ENCODE results near the gene CNTNAP2.
"Not testable (repeated sequence)": the region's sequence is repeated elsewhere in the genome, so short reads cannot be mapped to it uniquely, and the experiment has no call there.

CNTNAP2 gene

GRCh38 chr7:148265896-148266295 lies 2149.3 kb downstream of the CNTNAP2 start:
- DNase-seq (ENCODE audit: low read depth) = no peak

- no peak for DNase-seq (ENCODE audit: low read depth)
Measured at GRCh38 chr7:148266795-148267194, 2150.2 kb downstream of the CNTNAP2 start.

GRCh38 chr7:148270576-148270975 lies 2154.0 kb downstream of the CNTNAP2 start:
- no peak for DNase-seq (ENCODE audit: low read depth)

GRCh38 chr7:148274118-148274517 lies 2157.5 kb downstream of the CNTNAP2 start:
- DNase-seq (ENCODE audit: low read depth) = no peak

- no peak for DNase-seq (ENCODE audit: low read depth)
Measured at GRCh38 chr7:148275359-148275890, 2158.8 kb downstream of the CNTNAP2 start.

GRCh38 chr7:148276314-148277041 lies 2159.9 kb downstream of the CNTNAP2 start:
- DNase-seq (ENCODE audit: low read depth) = no peak

- DNase-seq (ENCODE audit: low read depth) = no peak
Measured at GRCh38 chr7:148277042-148277660, 2160.6 kb downstream of the CNTNAP2 start.

GRCh38 chr7:148286150-148286549 lies 2169.5 kb downstream of the CNTNAP2 start:
- no peak for DNase-seq (ENCODE audit: low read depth)

GRCh38 chr7:148287538-148287937 lies 2170.9 kb downstream of the CNTNAP2 start:
- no peak for DNase-seq (ENCODE audit: low read depth)

- DNase-seq (ENCODE audit: low read depth) = no peak
Measured at GRCh38 chr7:148288592-148289151, 2172.1 kb downstream of the CNTNAP2 start.

GRCh38 chr7:148289630-148290029 lies 2173.0 kb downstream of the CNTNAP2 start:
- no peak for DNase-seq (ENCODE audit: low read depth)

- no peak for DNase-seq (ENCODE audit: low read depth)
Measured at GRCh38 chr7:148290538-148290937, 2173.9 kb downstream of the CNTNAP2 start.

GRCh38 chr7:148291799-148292198 lies 2175.2 kb downstream of the CNTNAP2 start:
- DNase-seq (ENCODE audit: low read depth) = no peak

GRCh38 chr7:148296994-148297644 lies 2180.5 kb downstream of the CNTNAP2 start:
- DNase-seq (ENCODE audit: low read depth) = no peak

- not testable (repeated sequence) for DNase-seq (ENCODE audit: low read depth)
Measured at GRCh38 chr7:148298768-148299167, 2182.2 kb downstream of the CNTNAP2 start.

GRCh38 chr7:148299350-148300276 lies 2183.0 kb downstream of the CNTNAP2 start:
- no peak for DNase-seq (ENCODE audit: low read depth)

- not testable (repeated sequence) for DNase-seq (ENCODE audit: low read depth)
Measured at GRCh38 chr7:148302436-148302835, 2185.8 kb downstream of the CNTNAP2 start.

GRCh38 chr7:148303295-148304082 lies 2186.9 kb downstream of the CNTNAP2 start:
- no peak for DNase-seq (ENCODE audit: low read depth)

GRCh38 chr7:148304083-148304335 lies 2187.4 kb downstream of the CNTNAP2 start:
- DNase-seq (ENCODE audit: low read depth) = no peak

GRCh38 chr7:148304456-148304855 lies 2187.9 kb downstream of the CNTNAP2 start:
- no peak for DNase-seq (ENCODE audit: low read depth)

GRCh38 chr7:148306759-148307158 lies 2190.2 kb downstream of the CNTNAP2 start:
- no peak for DNase-seq (ENCODE audit: low read depth)

Data from EH (cell line).